GM19035 (cell line): ENCODE data around the gene UNC5C.

Experiments used
- ATAC-seq: cut with Tn5 transposase; IDR thresholded peaks from one replicate; pipeline ENCODE4 v1.9.1; 2021; ENCODE audit not compliant: unreplicated experiment

UNC5C gene

GRCh38 chr4:95548738-95549245 lies at the start of gene UNC5C:
UNC5C (minus strand) TSS chr4:95548973.
- ATAC-seq: peak; percentile 6

- no peak for ATAC-seq
Observed at GRCh38 chr4:95596676-95597075, 47.9 kb upstream of the UNC5C start.

GRCh38 chr4:95594629-95595028 lies 45.9 kb upstream of the UNC5C start:
- ATAC-seq: no peak

- ATAC-seq: no peak
Observed at GRCh38 chr4:95594013-95594412, 45.2 kb upstream of the UNC5C start.

GRCh38 chr4:95591278-95591677 lies 42.5 kb upstream of the UNC5C start:
- no peak for ATAC-seq

GRCh38 chr4:95590615-95591014 lies 41.8 kb upstream of the UNC5C start:
- ATAC-seq: no peak

GRCh38 chr4:95585016-95585695 lies 36.4 kb upstream of the UNC5C start:
- ATAC-seq: no peak

GRCh38 chr4:95580226-95580625 lies 31.5 kb upstream of the UNC5C start:
- ATAC-seq: no peak

- no peak for ATAC-seq
Observed at GRCh38 chr4:95572304-95572991, 23.7 kb upstream of the UNC5C start.

GRCh38 chr4:95571577-95571976 lies 22.8 kb upstream of the UNC5C start:
- ATAC-seq: no peak

GRCh38 chr4:95563638-95564337 lies 15.0 kb upstream of the UNC5C start:
- ATAC-seq: no peak

GRCh38 chr4:95560774-95561173 lies 12.0 kb upstream of the UNC5C start:
- no peak for ATAC-seq

- no peak for ATAC-seq
Observed at GRCh38 chr4:95556207-95556859, 7.6 kb upstream of the UNC5C start.

- no peak for ATAC-seq
Observed at GRCh38 chr4:95552942-95553550, 4.3 kb upstream of the UNC5C start.

GRCh38 chr4:95551653-95552052 lies 2.9 kb upstream of the UNC5C start:
- no peak for ATAC-seq

- ATAC-seq: no peak
Observed at GRCh38 chr4:95550115-95550987, 1.6 kb upstream of the UNC5C start.

GRCh38 chr4:95549246-95550114 lies 707 bp upstream of the UNC5C start:
- ATAC-seq: peak; percentile 96

- no peak for ATAC-seq
Observed at GRCh38 chr4:95547715-95548471, 880 bp downstream of the UNC5C start.
